ENCODE data around the gene TUSC2.
"Not testable (repeated sequence)": the region's sequence is repeated elsewhere in the genome, so short reads cannot be mapped to it uniquely, and the experiment has no call there.

Gene TUSC2

DNA sequence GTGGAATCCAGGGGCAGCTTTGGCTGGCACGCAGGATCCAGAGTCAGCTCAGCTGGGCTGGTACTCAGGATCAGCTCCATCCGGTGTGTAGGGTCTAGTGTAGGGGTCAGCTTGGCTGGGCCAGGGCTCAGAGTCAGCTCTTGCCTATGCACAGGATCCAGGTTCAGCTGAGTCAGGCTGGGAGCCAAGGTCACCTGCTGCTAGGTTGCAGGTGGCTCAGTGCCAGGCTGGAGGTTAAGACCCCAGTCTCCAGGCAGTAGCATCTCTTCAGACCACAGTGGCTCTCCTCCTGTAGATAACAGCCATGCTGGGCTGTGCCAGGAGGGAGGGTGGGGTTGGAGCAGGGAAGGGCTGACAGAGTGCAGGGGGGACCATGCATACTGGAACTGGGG, 30.6 kb downstream of the TUSC2 start:
- in situ Hi-C loops (cut with MboI; ENCODE audit: low sequenced_read_pairs), result no loop called here

DNA sequence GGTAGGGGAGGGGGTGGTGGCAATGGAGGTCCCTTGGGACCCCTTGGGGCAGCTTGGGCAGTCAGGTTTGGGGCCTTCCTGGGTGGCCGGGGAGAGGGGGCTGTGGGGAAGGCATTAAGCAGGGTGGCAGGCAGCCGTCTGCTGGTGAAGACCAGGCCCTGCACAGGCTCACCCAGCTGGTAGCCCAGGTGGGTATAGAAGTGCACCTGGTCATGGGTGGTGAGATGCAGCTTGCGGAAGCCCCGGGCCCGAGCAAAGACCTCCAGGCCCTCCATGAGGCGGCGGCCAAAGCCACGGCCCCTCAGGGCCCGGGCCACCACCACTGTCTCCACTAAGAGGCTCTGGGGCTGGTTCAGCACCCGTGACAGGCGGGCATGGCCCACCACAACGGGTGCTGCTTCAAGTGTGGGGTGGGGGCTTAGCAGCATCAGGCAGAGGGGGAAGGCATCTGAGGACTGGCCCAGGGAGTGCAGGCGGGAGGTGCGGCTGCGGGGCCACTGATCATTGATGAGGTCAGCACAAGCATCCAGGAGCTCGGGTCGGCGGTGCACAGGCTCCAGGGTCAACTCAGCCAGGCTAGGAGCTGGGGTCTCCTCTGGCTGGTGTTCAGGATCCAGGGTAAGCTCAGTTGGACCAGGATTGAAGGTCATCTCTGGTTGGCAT, 31.2 kb downstream of the TUSC2 start:
- in situ Hi-C loops (cut with MboI; ENCODE audit: low sequenced_read_pairs), result no loop called here

DNA sequence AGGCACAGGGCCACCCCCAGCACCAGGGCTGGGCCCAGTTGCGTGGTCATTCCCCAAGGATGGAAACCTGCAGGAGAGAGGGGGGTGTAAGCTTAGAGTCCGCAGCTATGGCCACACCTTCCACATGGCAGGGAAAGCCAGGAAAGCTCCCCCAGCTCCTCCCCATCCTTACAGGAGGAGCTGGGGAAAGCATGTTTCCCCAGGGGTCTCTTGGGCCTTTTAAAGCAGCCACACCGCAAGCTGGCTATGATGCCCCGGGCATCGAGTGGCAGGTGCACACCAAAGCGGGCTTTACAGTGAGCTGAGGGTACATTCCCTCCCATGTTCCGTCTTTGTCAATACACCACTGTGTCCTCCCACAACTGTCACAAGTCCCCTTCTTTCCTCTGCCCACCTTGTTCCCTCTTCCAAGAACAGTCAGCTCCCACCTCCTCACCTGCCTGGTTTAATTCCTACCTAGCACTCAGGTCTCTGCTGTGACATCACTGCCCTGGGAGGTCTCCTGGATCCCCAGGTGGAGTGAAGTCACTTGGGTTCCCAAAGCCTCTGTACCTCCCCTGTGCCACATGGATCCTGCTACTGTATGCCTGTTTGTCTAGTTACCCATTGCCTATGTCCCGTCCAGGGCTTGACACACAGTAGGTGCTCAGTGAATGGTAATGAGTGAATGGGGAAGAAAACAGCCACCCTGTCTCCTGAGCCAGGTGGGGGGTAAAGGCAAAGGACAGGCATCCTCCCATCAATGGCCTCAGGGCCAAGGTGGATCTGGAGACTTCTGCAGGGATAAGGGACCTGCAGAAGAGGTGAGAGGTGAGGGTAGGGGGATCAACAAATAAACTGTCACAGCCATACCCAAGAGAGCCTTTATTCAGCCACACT, 32.2 kb downstream of the TUSC2 start:
- in situ Hi-C loops (cut with MboI; ENCODE audit: low sequenced_read_pairs), result no loop called here

DNA sequence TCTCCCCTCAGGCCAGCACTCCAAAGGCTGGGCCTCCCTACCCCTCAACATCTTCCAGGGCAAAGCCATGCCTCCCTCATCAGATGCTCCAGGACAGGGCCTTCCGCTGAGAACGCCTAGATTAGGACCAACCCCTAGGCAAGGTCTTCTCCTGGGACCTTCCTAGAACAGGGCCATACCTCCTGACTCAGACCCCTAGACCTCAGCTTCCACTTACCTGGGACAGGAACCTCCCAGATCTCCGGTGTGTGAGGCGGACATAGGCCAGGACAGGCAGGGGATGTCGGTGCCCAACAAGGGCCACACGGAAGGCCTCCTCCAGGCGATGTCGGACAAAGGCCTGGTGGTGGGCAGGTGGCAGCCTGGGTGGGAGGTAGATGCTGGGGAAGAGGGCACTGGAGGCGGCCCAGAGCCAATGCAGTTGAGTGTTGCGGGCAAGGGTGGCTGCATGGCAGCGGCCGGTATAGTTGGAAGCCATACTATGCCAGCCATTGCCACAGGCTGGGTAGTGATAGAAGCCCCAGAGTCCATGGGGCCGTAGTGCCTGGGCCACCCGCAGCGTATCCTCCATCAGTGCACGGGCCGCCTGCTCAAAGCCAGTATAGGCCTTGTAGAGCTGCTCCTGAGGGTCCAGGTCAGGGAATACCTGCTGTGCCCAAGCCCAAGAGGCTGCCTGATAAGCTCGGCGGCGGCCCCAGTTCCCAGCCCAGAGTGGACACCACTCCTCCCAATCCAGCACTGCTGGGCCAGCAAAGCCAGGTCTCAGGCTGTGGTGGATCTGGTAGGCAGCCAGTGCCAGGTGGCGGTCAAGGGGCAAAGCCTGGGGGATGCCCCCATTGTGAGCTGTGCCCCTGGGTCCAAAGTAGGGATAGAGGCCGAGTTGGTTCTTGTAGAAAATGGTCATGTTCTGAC, 33.3 kb downstream of the TUSC2 start:
- in situ Hi-C loops (cut with MboI; ENCODE audit: low sequenced_read_pairs), result no loop called here

DNA sequence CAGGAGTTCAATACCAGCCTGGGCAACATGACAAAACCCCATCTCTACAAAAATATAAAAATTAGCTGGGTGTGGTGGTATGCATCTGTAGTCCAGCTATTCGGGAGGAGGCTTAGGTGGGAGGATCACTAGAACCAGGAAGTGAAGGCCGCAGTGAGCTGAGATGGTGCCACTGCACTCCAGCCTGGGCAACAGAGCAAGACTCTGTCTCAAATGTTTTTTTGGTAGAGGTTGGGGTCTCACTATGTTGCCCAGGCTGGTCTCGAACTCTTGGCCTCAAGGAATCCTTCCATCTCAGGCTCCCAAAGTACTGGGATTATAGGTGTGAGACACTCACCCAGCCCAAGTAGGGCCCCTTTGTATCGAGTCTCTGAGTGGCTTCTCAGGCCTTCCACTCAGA, 33.9 kb downstream of the TUSC2 start:
- in situ Hi-C loops (cut with MboI; ENCODE audit: low sequenced_read_pairs), result no loop called here

DNA sequence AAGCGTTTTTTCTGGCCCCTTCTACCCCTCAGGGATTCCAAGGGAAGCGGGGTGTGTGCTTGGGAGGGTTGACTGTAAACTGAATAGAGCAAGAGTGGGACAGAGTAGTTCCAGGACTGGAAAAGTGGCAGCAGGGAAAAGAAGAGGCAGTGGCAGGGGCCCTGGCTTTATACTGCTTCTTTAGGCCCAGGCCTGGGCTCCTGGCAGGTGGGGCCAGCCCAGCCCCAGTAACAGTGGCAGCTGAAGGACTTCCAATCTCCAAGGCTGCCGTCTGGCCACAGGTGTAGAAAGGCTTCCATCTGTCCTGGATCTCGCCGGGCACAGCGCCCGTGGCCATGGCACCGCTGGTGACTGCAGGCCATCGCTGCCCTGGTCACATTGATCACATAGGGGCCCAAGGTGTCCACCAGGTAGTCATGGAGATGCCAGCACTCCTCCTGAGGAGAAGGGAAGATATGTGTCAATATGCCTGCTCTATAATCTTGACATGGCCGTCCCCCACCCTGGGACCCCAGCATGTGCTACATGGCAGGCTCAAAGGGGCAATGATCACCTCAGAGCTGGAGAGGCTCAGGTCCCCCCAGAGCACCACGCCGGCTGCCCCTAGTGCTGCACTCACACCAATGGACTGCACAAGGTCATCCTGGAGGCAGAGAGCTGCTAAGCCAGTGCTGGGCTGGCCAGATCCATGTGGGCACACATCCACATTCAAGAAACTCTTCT, 34.8 kb downstream of the TUSC2 start:
- in situ Hi-C loops (cut with MboI; ENCODE audit: low sequenced_read_pairs), result no loop called here

DNA sequence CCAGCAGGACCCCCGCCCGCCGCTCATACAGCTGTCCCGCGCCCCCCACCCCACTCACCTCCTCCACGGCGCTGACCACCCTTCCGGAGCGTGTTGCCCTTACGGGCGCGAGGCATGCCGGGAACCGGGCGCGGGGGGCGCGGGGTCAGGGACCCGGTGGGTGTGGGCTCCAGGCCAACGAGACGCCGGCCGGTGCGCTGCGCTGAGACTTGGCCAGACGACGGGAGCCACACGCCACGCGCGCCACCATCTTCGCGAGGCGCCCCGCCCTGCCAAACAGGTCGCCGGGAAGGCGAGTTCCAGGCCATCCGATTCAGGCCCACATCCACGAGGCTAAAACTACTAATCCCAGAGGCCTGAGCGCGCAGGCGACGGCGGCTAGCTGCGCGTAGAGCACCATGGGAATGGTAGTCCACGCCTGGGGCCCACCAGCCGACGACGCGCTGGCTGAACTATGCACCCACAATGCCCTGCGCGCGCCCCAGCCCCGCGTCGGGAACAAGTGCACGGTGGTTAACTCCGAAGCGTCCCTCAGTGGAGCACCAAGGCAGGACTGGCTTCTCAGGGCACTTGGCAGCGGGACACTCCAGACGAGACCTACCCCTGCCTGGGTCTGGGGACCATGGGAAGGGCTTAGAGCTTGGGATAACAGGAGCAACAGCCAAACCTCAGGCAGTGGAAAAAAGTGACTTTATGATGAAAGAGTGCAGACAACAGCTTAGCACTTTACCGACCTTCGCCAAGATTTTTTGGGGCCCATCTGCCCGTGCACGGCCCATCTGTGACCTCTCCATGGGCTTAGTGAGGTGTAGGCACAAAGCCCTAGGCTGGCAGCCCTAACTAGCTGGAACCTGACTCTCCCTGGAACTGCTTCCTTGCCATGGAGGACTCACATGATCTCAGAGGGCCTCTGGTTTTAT, 35.6 kb downstream of the TUSC2 start, which contains the start of gene IFRD2:
Gene IFRD2 (minus strand): TSS at position 271 of the 920 bp plus-strand sequence. CDS start 155 bp downstream, at position 116.
- in situ Hi-C loops (cut with MboI; ENCODE audit: low sequenced_read_pairs), result no loop called here

DNA sequence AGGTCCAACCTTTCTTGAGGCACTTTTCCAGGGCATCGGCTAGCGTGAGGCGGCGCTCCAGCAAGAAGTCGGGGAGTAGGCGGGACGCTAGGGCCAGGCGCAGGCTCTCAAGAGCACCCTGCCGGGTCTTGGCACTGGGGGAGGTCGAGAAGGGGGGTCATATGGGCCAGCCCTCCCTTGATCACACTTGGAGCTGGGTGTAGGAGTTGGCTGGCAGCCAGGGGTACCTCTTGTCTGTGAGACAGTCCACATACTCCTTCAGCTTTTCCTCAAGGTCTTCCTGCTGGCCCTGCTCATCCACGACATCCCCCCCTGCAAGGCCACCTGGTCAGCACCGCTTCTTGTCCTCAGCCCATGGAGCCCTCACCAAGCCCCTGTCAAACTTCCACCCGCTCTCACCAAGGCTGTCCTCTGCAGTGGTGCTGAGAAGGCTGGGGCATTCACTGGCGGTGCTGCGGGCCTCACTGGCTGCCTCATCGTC, 37.8 kb downstream of the TUSC2 start:
- in situ Hi-C loops (cut with MboI; ENCODE audit: low sequenced_read_pairs), result no loop called here

DNA sequence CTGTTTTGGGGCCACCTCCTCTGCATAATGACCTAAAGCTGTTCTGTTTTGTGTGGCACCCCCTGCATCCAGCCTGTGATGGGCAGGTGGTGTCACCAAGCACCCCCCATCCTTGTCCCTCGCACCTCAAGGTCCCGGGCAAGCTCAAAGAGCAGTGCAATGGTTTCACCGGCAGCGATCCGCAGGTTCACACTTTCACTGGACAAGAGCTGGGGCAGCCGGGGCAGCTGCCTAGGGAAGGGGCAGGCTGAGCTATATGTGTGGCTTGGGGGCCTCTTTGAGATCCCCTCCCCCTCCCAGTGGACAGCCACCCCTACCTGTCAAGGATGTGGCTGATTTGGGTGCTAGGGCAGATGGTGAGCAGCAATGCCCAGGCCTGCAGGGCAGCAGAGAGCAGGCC, 38.9 kb downstream of the TUSC2 start:
- in situ Hi-C loops (cut with MboI; ENCODE audit: low sequenced_read_pairs), result no loop called here

DNA sequence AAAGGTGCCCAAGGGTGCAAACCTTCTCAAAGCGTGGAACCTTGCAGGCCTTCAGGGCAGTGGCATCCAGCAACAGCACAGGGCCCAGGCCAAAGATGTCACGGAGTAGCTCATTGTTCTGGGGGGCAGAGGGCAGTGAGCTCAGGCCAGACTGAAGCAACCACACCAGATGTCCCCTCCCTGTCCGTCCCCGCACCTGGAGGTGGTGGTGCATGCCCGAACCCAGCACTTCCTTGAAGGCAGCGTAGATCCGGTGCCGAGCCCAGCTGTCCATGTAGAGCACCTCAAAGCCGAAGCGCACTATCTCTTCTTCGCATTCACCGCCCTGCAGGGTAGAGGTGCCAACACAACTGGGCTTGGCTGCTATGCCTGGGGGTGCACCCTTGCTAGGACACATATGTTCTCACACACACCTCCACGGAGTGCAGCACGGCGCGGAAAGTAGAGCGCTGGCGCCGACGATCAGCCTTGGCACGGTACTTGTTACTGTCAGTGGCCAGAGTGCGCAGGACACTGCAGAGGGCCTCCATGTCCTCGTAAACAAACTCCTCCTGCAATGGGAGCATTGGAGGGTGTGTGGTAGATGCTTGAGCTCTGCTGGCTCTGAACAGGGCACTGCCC, 39.5 kb downstream of the TUSC2 start:
- in situ Hi-C loops (cut with MboI; ENCODE audit: low sequenced_read_pairs), result no loop called here

DNA sequence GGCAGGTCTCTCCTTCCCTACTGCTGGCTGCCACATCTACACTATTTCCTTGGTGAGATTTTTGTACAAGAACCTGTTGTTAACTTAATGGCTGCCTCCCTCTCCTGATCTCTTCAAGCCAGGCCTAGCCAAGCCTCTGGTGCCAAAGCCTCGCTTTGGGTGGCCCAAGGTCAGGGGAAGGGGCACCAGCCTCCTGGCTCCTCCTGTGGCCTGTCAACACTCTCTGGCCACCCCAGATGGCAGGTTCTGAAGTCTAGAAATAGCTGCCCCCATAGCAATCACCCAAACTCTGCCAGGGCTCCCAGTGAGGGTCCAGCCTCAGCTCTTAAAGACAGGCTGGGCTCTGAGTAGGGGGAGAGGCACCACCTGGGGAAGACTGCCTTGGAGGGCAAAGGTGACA, 40.8 kb downstream of the TUSC2 start:
- in situ Hi-C loops (cut with MboI; ENCODE audit: low sequenced_read_pairs), result no loop called here

DNA sequence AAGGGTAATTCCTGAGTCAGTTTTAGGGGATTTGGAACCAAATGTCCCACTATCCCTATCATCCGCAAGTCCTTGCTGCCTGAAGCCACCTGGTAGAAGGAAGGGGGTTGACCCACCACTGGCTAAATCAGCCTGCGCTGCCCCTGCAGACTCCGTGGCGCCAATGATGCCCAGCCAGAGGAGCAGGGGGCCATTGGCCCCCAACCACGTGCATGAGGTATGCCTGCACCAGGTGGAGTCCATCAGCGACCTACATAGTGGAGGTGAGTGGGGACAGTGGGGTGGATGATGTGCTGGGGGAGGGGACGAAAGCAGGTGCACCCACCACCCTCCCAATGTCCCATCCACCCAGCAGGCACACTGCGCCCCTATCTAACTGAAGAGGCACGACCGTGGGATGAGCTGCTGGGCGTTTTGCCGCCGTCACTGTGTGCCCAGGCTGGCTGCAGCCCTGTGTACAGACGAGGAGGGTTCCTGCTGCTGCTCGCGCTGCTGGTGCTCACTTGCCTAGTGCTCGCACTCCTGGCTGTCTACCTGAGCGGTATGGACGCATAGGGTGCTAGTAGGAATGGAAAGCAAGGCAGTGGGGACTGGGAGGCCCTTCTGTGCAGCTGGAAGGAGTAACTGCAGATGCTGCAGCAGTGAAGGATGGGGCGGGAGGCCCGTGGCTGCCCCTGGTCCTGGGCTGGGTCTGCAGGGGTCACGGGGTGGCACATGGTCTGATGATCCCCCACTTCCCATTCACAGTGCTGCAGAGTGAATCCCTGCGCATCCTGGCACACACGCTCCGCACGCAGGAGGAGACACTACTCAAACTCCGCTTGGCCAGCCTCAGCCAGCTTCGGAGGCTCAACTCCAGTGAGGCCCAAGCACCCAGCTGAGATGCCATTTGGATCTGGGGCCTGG, 41.4 kb downstream of the TUSC2 start:
- in situ Hi-C loops (cut with MboI; ENCODE audit: low sequenced_read_pairs), result no loop called here

DNA sequence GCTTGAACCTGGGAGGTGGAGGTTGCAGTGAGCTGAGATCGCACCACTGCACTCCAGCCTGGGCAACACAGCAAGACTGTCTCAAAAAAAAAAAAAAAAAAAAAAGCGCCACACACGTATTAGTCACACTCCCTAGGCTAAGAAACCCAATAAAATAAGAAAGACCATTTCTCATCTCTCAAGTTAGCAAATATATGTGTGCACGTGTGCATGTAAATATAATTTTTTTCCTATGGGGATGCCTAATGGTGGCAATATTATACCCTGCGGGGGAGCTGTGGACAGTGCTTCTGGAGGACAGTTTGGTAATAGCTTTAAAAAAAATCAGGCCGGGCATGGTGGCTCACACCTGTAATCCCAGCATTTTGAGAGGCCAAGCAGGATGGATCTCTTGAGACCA, 43.9 kb downstream of the TUSC2 start:
- in situ Hi-C loops (cut with MboI; ENCODE audit: low sequenced_read_pairs), result not testable (repeated sequence)

DNA sequence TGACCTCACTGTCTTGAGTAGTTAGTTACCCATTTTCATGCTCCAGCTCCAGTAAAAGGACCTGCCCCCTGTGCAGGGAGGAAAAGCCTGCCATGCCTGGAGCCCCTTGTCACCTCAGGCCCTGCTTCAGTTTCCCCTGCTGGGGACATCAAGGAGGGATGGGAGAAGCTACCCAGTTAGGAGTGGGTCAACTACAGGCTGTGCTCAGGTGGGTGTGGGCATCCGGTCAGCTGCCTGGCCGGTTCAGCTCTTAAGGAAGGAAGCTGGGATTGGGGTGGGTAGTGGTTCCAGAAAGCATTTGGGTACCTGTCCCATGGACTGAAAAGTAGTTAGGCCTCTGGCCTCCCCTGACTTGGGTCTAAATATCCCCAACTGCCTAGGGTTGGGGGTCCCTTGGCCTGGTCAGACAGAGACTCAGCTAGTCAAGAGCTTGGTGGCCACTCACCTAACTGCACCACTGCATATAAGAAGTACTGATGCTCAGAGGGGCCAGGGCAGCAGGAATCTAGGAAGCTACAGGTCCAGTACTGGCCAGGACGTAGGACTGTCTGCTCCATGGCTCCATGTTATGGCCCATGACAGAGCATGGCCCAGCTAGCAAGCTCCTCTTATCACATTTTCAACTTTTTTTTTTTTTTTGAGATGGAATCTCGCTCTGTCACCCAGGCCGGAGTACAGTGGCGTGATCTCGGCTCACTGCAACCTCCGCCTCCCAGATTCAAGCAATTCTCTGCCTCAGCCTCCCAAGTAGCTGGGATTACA, 48.6 kb downstream of the TUSC2 start:
- in situ Hi-C loops (cut with MboI; ENCODE audit: low sequenced_read_pairs), result no loop called here

DNA sequence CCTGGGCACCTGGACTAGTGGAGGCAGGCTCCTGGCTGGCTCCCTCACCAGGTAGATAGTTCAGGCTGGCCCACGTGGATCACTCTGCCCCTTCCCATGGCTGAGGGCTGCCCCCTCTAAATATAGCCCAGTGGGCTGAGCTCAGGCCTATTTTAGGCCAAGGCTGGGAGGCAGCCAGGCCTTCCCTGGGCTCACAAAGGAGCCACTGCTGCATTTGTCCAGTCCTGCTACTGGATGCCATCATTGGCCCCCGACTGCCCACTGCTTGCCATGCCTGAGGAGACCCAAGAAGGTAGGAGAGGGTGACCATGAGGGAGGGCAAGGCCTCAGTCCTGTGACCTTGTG, 49.2 kb downstream of the TUSC2 start, which contains the start of gene LSMEM2:
Gene LSMEM2 (plus strand): TSS at position 208 of the 345 bp plus-strand sequence. CDS start 27 bp downstream, at position 235.
- in situ Hi-C loops (cut with MboI; ENCODE audit: low sequenced_read_pairs), result no loop called here

DNA sequence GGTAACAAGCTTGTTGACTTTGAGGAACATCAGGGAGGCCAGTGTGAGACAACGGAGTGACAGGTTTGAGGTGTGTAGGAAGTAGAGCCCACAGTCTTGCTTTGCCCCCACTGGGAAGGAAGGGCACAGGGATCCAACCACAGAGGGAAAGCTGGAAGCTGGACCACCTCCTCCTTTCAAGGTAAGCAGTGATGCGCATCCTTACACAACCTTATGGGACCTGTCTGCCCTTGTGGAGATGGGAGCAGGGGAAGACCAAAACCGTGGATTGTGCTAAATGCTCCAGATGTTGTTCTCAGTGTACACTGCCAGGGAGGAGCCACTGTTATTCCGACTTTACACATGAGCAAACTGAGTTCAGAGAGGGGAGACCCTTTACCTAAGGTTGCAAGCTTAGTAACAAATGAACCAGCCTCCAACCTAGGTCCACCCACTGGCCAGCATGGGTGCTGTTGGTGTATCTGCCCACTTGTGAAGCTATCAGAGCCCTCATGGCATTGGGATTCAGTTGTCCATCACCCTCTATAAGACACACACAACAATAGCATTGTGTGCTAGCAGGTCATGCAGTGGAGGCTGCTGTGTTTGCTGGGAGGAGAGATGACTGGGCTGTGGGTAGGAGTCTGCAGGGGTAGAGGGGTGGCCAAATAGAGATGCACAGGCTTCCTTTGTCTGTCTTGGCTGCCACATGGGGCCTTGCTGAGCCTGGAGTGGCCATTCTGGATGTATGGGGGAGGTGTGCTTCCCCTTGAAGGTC, 49.7 kb downstream of the TUSC2 start:
- in situ Hi-C loops (cut with MboI; ENCODE audit: low sequenced_read_pairs), result no loop called here

DNA sequence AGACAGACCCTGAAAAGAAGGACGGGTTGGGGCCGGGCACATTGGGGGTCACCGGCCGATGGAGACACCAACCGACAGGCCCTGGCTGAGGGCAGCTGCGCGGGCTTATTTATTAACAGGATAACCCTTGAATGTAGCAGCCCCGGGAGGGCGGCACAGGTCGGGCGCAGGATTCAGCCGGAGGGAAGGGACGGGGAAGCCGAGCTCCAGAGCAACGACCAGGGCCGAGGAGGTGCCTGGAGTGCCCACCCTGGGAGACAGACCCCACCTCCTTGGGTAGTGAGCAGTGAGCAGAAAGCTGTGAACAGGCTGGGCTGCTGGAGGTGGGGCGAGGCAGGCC, 51.3 kb downstream of the TUSC2 start:
- in situ Hi-C loops (cut with MboI; ENCODE audit: low sequenced_read_pairs), result no loop called here

Measured in HL-60/S4 treated with phorbol 12-myristate 13-acetate at 8.2 ng/mL for 4 days and 3 days (cell line).